GM19328 (cell line): ENCODE data around the gene SOS1.
"Not testable (repeated sequence)": the region's sequence is repeated elsewhere in the genome, so short reads cannot be mapped to it uniquely, and the experiment has no call there.

ENCODE experiments used
- ATAC-seq: cut with Tn5 transposase; IDR thresholded peaks from one replicate; pipeline ENCODE4 v1.9.1; 2021; ENCODE audit warnings: mild to moderate bottlenecking, moderate library complexity; ENCODE audit not compliant: unreplicated experiment

Gene SOS1

DNA sequence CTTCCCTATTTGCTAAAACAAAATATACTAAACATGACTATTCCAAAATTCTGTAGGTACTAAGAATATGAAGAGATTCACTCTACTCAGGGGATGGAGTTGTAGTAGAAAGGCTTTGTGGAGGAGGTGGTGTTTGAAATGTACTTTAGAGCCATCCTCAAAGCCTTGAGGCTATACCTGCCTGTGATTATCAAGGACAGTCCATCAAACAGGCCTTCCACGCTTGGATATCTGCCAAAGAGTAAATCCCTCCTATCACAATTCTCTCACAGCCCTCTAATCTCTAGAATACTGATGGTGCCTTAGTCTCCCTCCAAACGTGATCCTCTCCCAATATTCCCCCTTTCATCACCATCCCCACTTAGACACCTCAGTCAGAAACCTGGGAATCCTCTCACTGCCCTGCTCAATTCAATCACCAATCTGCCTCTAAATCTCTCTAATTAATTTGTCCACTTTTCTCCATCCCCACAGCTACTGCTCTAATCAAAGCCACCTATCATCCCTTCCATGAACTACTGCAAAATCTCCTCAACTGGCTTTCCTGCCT, 13.1 kb downstream of the SOS1 start:
- no peak for ATAC-seq

DNA sequence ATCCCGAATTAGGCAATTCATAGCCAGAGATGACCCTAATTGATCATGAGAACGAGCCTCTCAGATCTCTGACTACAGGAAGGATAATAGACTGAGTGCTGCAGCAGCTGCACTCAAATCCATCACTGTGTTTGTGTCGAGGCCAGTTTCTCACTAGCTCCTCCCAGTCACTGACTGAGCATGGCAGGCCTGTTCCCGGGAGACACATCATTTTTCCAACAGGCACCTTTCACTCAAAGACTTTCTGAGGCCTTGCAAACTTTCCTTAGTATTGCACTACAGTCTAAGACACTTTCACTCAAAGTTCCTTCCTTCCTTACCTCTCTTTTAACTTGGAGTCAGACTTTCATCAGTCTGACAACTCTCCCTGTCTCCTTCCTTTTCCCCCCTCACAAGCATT, 13.7 kb downstream of the SOS1 start:
- ATAC-seq, result no peak

DNA sequence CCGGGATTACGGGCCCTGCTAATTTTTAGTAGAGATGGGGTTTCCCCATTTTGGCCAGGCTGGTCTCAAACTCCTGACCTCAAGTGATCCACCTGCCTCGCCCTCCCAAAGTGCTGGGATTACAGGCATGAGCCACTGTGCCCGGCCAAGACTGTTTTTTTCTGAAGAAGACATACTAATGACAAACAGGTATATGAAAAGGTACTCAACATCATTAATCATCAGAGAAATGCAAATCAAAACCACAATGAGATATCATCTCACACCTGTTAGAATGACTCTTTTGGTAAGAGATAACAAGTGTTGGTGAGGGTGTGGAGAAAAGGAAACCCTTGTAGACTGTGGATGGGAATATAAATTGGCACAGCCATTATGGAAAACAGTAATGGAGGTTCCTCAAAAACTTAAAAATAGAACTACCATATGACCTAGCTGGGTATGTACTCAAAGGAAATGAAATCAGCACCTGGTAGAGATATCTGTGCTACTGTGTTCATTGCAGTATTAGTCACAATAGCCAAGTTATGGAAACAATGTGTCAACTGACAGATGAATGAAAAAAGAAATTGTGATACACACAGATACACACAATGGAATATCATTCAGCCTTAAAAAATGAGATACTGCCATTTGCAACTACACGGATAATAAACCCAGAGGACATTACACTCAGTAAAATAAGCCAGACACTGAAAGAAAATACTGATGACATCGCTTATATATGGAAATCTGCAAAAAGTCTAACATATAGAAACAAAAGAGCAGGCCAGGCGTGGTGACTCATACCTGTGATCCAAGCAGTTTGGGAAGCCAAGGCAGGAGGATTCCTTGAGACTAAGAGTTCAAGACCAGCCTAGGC, 20.8 kb downstream of the SOS1 start:
- peak; percentile 61 for ATAC-seq

DNA sequence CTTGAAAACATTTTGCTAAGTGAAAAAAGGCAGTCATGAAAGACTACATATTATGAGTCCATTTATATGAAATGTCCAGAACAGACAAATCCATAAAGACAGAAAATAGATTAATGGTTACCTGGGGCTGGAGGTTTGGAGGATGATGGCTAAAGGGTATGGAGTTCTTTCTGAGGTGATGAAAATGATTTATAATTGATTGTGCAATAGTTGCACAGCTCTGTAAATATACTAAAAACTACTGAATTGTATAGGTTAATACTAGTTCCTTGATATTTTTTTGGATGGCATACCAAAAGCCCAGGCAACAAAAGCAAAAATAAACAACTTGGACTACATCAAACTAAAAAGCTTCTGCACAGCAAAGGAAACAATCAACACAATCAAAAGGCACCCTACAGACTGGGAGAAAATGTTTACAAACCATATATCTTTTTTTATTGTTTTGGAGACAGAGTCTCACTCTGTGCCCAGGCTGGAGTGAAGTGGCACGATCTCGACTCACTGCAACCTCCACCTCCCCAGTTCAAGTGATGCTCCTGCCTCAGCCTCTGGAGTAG, 21.5 kb downstream of the SOS1 start:
- ATAC-seq, result no peak

DNA sequence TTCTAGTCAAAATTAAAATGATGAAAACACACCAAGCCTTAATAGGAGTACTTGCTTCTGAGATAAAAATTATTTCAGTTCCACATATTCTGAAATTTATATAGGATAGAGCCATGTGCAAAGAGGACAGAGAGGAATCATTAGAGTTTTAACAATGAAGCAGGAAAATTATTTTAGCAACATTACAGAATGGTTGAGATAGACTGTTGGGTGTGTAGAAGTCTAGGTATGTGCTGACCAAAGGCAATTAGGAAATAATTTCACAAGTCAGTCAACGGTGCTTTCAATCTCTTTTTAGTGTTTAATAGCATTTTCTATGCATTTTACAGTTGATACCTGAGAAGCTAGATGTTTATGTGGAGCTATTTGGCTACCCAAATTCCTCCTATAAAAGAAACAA, 25.2 kb downstream of the SOS1 start:
- ATAC-seq, result no peak

DNA sequence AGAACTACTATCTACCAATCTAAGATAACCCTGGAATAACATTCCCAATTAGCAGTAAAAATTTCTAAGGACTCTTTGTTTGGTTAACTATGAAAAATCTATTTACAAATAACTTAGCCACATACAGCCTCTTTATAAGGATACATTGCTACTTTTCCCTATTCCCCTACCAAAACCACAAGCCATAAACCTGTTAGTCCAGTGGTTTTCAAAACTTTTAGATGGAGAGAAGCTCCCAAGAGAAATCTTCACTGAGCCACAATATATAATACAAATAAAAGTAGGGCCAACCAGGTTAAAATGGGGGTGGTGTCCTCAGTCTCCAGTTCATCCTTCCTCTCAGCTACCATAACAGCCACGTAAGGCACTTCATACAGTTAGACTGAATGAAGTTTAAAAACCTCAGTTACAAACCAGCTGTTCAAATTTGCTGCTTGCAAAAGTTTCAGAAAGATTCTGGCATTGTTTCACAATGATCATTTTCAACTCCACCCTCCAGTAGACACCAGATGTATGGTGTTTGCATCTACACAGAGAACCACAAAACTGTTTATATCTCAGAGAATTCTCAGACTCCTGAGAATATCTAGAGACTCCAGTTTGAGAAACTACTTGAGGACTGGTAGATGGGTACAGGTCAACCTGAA, 26.0 kb downstream of the SOS1 start:
- ATAC-seq, result peak; percentile 83

DNA sequence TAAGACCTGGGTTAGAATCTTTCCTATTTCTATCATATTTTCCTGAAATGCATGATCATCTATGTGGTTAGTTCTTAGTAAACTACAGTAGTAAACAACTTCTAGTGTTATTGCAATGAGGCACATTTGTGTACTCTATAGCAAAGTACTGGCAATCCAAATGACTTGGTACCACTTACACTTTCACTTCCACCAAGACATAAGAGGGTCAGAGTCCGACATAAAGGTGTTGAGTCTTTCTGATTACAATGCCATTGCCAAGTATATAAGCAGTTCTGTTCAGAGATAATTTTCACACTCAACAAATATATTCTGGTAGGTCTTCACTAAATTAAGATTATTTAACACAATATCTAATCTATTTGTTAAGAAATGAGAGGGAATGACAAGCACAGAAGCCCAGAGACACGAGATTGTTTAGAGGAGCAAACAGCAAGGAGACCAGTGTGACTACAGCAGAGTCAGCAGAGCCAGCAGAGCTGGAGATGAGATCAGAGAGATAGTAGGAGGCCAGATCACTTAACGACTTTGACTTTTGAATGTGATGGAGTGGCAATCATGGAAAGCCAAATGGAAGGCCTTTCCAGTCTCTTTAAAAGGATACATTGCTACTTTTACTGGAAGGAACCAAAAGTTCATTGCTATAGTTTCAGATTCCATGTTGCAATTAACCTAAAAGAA, 27.5 kb downstream of the SOS1 start:
- peak; percentile 48 for ATAC-seq

DNA sequence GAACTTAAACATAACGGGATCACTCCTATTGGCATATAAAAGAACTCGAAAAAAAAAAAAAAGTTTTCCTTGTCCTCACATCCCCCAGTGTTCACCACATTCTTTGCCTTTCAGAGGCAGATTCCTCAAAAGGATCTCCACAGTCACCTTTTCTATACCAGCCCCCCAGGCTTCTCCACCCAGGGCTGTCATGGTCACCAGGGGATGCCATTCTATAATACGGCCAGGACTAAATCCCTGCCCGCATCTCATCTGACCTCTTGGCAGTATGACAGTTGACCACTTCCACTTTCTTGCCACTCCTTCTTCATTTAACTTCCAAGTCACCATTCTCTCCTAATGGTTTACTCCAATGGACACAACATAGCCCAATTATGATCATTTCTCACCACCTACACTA, 29.3 kb downstream of the SOS1 start:
- no peak for ATAC-seq

DNA sequence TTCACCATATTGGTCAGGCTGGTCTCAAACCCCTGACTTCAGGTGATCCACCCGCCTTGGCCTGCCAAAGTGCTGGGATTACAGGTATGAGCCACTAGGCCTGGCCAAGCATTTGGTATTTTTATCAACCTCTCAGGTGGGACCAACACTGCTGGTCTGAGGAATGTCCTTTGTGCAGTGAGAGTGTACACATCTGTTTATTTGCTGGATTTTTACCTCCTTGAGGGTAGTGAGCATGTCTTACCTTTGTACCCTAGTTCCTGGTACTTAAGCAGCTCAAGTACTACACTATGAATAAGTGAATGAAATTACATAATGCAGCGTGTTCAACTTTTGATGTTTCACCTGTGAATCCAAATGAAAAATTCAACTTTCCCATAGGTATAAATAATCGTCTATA, 29.8 kb downstream of the SOS1 start:
- ATAC-seq, result no peak

DNA sequence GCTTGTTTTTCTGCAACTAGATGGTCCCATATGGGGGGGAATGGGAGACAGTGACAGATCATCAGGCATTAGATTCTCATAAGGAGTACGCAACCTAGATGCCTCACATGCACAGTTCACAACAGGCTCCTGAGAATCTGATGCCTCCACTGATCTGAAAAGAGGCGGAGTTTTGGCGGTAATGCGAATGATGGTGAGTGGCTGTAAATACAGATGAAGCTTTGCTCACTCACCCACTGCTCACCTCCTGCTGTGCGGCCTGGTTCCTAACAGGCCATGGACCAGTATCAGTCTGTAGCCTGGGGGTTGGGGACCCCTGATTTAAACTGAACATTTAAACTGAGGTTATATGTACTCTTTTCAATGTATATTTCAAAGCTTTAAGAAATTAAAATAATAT, 40.7 kb downstream of the SOS1 start:
- no peak for ATAC-seq

DNA sequence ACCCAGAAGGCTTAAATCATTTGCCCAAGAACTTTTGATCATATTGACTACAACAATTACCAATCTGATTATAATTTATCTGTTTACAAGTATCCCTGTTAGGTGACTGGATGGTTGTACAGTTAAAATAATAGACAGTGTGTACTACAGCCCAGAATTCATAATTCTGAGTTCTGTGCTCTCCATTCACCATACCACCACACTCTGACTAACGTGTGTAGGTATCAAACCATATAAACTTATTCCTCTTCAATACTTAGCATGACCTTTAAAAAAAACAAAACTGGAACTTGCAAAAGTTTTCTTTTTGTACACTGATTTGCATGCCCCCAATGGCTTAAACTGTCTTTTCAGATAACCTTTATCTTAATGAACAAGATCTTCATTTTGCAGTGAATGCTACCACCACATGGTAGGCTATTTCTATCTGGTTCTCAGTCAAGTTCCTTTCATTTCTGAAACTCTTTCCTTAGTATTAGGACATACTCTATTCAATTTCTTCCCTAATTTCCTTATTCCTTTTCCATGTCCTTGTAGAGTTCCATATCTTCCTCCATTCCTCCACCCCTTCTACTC, 50.9 kb downstream of the SOS1 start:
- no peak for ATAC-seq

DNA sequence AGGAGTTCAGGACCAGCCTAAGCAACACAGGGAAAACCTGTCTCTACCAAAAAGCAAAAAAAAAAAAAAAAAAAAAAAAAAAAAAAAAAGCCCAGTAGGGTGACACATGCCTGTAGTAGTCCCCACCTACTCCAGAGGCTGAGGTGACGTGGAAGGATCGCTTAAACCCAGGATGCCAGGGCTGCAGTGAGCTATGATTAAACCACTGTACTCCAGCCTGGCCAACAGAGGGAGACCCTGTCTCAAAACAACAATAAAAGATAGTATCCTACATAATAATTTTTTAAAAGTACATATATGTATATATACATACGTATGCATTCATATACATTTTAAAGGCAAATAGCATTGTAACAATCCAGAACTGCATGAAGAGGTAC, 51.7 kb downstream of the SOS1 start:
- no peak for ATAC-seq

DNA sequence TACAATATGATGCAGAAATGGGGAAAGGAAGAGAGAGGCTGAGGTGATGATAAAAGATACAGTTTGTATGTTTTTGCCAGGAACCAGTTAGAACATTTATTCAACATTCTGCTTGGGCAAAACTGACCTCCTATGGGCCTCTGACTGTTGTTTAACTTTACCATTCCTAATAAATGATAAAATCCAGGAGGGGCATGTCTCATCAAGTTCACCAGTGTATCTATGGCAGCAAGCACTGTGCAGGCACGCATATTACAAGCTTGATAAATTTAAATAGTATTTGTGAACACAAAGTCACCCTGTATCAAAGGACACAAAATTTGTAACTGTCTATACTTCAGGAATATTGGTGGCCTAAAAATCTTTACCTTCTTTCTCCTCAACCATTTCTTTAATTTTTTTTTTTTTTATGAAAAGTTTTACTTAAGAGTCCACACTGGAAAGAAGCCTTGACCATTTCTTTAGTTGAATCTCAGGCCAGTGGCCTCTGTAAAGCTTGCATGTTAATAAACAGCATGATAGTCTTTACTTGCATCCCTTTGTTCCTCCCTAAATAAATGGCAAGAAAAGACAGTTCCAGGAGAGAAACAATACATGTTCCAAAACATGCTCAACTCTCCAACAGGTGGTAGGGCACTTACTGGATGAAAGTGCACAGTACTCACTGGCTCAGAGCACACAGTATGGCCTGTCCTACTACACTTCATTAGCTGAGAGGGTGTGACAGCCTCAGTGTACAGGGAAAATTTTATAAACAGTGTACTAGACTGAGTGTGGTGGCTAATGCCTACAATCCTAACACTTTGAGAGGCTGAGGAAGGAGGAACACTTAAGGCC, 52.3 kb downstream of the SOS1 start:
- no peak for ATAC-seq

DNA sequence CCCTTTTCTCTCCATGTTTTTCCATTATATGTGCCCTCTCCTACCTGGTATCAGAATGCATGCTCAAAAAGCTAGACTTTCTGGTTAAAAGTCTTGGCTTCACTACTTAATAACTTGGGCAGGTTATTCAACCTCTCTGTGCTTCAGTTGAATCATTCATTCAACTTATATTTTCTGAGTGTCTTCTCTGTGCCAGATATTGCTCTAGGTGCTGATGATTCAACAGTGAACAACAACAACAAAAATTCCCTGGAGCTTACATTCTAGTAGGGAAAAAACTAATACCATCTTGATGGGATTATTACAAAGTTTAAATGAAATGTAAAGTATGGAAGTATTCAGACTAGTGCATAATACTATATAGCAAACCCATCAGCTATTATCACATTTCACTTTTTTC, 55.2 kb downstream of the SOS1 start:
- ATAC-seq, result no peak

DNA sequence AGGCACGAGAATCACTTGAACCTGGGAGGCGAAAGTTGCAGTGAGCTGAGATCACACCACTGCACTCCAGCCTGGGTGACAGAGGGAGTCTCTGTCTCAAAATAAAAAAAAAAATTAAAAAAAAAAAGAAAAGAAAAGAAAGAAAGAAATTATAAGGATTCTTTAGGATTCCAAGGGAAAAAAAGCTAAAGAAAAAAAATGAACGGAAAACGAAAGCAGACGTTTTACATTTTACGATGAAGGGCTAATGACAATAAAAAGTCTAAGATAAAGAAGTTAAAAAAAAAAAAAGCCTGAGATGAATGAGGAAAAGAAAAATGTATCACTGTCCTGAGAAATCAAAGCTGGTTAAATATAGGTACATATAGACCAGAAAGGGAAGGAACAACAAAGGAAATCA, 58.5 kb downstream of the SOS1 start:
- ATAC-seq, result no peak

DNA sequence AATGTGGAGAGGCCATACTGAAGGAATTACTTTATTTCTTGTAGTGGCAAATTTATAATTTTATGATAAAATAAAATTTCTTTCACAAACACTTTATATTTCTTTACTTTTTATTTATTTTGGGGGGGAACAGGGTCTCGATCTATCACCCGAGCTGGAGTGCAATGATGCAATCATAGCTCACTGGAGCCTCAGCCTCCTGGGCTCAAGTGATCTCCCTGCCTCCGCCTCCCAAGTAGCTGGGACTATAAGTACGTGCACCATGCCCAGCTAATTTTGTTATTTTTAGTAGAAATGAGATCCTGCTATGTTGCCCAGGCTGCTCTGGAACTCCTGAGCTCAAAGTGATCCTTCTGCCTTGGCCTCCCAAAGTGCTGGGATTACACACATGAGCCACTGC, 59.6 kb downstream of the SOS1 start:
- ATAC-seq, result no peak

DNA sequence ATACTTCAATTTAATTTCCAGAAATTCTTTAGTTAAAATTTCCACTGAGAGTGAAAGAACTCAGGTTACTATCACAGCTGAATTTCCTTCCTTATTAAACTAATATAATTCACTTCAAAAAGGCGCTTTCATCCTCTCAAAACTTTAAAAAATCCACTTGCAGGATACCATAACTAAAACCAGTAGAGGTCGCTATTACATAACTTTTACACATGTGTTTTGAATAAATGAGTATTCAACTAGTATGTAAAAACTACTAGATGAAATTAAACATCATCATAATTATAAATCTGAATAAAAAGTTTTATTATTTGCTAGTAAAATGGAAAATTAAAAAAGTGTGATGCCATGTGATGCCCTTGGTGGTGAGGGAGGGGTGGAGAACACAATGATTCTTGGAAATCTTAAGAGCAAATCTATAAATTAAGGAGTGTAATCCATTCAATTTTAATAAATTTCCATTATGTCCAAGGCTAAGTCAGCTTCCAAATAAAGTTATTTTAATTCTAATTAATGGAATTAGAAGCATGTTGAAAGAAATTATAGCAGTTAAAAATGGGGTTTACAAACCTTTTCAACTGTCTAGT, 61.4 kb downstream of the SOS1 start:
- ATAC-seq, result no peak

DNA sequence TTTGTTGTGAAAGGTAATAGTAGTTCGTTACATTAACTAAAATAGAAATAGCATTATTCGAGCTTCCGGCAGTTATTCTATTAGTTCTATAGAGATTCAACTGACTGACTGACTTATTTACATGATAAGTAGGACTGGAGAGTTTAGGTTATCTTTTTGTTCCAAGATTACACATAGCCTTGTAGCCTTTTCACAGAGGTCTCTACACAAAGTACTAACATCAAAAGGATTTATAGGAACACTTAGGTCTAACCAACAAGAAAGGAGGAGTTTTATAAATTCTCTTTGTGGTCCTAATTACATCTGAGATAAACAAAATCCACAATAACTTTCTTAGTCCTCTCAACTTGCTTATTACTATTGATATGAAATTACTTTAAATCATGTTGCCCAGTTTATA, 62.8 kb downstream of the SOS1 start:
- ATAC-seq, result no peak

DNA sequence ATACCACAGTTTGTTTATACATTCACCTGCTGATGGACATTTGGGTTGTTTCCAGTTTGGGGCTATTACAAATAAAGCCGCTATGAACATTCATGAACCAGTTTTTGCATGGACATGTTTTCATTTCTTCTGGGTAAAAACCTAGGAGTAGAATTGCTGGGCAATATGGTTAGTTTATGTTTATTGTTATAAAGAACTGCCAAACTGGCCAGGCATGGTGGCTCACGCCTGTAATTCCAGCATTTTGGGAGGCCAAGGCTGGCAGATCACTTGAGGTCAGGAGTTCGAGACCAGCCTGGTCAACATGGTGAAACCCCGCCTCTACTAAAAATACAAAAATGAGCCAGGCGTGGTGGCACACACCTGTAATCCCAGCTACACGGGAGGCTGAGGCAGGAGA, 68.2 kb downstream of the SOS1 start:
- ATAC-seq, result not testable (repeated sequence)

DNA sequence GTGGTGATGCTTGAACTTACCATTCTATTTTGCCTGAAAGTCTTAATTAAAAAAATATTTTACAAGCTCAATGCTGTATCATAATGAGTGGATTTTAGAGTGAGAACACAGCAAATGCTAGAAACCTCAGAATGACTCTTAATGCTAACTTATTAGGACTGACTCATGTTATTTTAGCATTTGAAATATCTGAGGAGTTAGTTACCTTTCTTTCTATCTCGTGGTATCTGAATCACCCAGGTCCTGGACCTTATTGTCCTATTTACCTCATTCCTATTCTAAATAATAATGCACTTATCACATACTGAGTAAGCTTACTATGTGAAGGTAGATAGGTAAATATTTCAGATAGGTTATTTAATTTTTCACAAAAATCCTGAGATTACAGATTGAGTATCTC, 70.7 kb downstream of the SOS1 start:
- no peak for ATAC-seq
